Measurements from ENCODE around the gene ADAMTSL3.

DNA sequence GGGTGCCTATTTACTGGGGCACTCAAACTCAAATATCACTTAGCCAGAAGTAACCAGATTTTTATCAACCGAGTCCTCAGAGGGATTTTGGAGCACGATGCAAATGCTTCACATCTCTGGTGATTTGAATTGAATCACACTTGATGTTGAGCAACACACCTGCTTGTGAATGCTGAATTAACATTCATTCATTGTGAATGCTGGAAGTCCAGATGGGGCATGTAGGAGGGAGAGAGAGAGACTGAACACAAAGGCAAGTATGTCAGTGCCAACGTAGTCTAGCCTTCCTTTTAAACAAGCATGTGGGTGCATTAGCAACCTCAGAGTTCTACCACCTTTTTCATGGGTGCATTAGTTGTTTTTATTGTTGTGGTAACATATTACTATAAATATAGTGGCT lies 156.2 kb downstream of the ADAMTSL3 start:
- no peak for TF ChIP-seq POLR2A (IDR thresholded peaks at IDR 0.05)
- TF ChIP-seq, protein P1, sequence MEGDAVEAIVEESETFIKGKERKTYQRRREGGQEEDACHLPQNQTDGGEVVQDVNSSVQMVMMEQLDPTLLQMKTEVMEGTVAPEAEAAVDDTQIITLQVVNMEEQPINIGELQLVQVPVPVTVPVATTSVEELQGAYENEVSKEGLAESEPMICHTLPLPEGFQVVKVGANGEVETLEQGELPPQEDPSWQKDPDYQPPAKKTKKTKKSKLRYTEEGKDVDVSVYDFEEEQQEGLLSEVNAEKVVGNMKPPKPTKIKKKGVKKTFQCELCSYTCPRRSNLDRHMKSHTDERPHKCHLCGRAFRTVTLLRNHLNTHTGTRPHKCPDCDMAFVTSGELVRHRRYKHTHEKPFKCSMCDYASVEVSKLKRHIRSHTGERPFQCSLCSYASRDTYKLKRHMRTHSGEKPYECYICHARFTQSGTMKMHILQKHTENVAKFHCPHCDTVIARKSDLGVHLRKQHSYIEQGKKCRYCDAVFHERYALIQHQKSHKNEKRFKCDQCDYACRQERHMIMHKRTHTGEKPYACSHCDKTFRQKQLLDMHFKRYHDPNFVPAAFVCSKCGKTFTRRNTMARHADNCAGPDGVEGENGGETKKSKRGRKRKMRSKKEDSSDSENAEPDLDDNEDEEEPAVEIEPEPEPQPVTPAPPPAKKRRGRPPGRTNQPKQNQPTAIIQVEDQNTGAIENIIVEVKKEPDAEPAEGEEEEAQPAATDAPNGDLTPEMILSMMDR (IDR thresholded peaks at IDR 0.05) = no peak
